ENCODE results near the gene MCIDAS.

The MCIDAS gene

GRCh38 chr5:55176176-55176818 lies 50.8 kb downstream of the MCIDAS start:
- no peak overlapping the region for H3K27ac ChIP-seq (ENCODE audit: low read depth, low read length, severe bottlenecking)
- H3K9me3 ChIP-seq (ENCODE audit: control insufficient read depth, low read length), result no peaks in the 10 kb centered on the region
- H3K4me3 ChIP-seq (ENCODE audit: extremely low read depth, insufficient read depth, low read length, poor library complexity, severe bottlenecking), result peak overlapping the region; percentile 16
- WGBS, 2 experiments (ENCODE audit: insufficient coverage in 2 of 2), result 1% methylated on average over 28 to 41 of the region's 44 CpGs
- H3K36me3 ChIP-seq (ENCODE audit: control insufficient read depth, insufficient read depth, low read length), result no peaks in the 10 kb centered on the region
- peaks cover 6% of the 10 kb centered on the region for H3K4me1 ChIP-seq (ENCODE audit: control insufficient read depth, insufficient read depth, low read length, poor library complexity, severe bottlenecking)

DNA sequence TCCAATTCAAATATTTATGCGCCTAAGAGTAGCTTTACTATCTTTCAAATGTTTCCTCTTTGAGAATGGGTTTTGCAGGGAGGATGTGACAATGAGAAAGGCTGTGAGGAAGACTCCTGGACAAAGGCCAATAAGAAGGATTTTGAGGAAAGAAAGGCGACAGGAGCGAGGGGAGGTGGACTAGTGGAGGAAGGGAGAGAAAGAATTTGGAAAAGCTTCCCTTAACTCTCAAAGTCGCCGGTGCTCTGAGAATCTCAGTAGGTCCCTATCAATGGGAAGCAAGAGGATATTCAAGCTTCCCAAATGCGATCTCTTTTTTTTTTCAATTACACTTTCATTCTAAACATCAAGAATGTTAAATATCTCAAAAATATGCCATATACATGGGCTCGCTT lies 51.3 kb downstream of the MCIDAS start:
- Histone ChIP-seq H3K36me3 (ENCODE audit: control insufficient read depth, insufficient read depth, low read length) (no peaks in the 10 kb centered on the region), H3K4me1 (ENCODE audit: control insufficient read depth, insufficient read depth, low read length, poor library complexity, severe bottlenecking) (peaks cover 6% of the 10 kb centered on the region), H3K27ac (ENCODE audit: low read depth, low read length, severe bottlenecking) (no peak overlapping the region), H3K4me3 (ENCODE audit: extremely low read depth, insufficient read depth, low read length, poor library complexity, severe bottlenecking) (no peak overlapping the region), H3K9me3 (ENCODE audit: control insufficient read depth, low read length) (no peaks in the 10 kb centered on the region)
- WGBS, 2 experiments (ENCODE audit: insufficient coverage in 2 of 2), result 3 to 11% methylated on average over 4 to 5 of the region's 7 CpGs

GRCh38 chr5:55173687-55174230 lies 53.4 kb downstream of the MCIDAS start:
- Histone ChIP-seq H3K9me3 (ENCODE audit: control insufficient read depth, low read length) (no peaks in the 10 kb centered on the region), H3K4me3 (ENCODE audit: extremely low read depth, insufficient read depth, low read length, poor library complexity, severe bottlenecking) (peak overlapping the region; percentile 32), H3K27ac (ENCODE audit: low read depth, low read length, severe bottlenecking) (no peak overlapping the region), H3K36me3 (ENCODE audit: control insufficient read depth, insufficient read depth, low read length) (no peaks in the 10 kb centered on the region), H3K4me1 (ENCODE audit: control insufficient read depth, insufficient read depth, low read length, poor library complexity, severe bottlenecking) (peaks cover 6% of the 10 kb centered on the region)
- WGBS, 2 experiments (ENCODE audit: insufficient coverage in 2 of 2), result 0 to 1% methylated on average over 2 to 5 of the region's 8 CpGs

GRCh38 chr5:55172937-55173686 lies 54.0 kb downstream of the MCIDAS start, which contains the start of gene CDC20B:
Gene CDC20B, minus strand, starts transcription at chr5:55173177. Its CDS starts 177 bp downstream, at chr5:55173000.
- peak within 1 kb of the TSS; percentile 32 for H3K4me3 ChIP-seq (ENCODE audit: extremely low read depth, insufficient read depth, low read length, poor library complexity, severe bottlenecking)
- H3K27ac ChIP-seq (ENCODE audit: low read depth, low read length, severe bottlenecking), result no peak within 1 kb of the TSS
- WGBS, 2 experiments (ENCODE audit: insufficient coverage in 2 of 2), result 0 to 1% methylated on average over 33 to 57 of the region's 69 CpGs
- H3K9me3 ChIP-seq (ENCODE audit: control insufficient read depth, low read length), result no peaks in the 10 kb centered on the region
- no peaks in the 10 kb centered on the region for H3K36me3 ChIP-seq (ENCODE audit: control insufficient read depth, insufficient read depth, low read length)
- peaks cover 6% of the 10 kb centered on the region for H3K4me1 ChIP-seq (ENCODE audit: control insufficient read depth, insufficient read depth, low read length, poor library complexity, severe bottlenecking)

DNA sequence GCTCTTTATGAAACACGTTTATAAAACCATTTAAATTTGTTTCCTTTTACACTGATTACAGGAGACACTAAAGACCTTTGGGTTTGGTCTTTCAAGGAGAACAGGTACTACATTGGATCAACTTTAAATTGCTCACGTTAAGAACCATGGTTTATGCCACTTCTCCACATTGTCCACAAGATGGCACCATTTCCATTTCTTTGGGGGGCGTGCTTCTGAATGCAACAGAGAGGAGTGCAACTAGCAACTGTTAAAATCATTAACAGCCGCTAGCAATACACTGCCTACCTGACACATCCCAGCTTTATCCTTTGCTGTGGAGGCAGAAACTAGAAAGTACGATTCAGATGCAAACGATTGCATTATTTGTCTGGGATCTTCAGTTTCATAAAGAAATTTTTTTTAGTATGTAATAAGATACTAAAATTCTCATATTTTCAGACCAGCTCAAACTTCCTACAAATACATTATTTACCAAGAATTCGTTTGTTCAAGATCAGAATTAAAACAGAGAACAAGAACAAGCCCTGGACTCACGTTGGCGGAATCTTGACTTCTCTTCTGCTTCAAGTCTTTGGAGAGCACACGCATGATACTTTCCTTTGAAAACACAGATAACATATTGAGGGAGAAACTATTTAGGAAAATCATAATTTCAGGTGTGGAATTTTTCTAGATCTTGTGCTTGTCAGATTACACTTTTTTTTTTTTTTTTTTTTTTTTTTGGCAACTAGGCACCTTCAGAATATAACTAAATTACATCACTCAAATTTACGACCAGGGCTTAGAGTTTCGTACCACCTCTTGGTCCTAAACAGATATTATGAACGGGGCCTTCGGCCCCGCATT lies 54.8 kb downstream of the MCIDAS start:
- H3K9me3 ChIP-seq (ENCODE audit: control insufficient read depth, low read length), result no peaks in the 10 kb centered on the region
- no peaks in the 10 kb centered on the region for H3K36me3 ChIP-seq (ENCODE audit: control insufficient read depth, insufficient read depth, low read length)
- H3K4me1 ChIP-seq (ENCODE audit: control insufficient read depth, insufficient read depth, low read length, poor library complexity, severe bottlenecking), result peaks cover 6% of the 10 kb centered on the region
- H3K4me3 ChIP-seq (ENCODE audit: extremely low read depth, insufficient read depth, low read length, poor library complexity, severe bottlenecking), result peak overlapping the region; percentile 32
- WGBS, 2 experiments (ENCODE audit: insufficient coverage in 2 of 2), result 0 to 10% methylated on average over 2 to 6 of the region's 15 CpGs
- no peak overlapping the region for H3K27ac ChIP-seq (ENCODE audit: low read depth, low read length, severe bottlenecking)

DNA sequence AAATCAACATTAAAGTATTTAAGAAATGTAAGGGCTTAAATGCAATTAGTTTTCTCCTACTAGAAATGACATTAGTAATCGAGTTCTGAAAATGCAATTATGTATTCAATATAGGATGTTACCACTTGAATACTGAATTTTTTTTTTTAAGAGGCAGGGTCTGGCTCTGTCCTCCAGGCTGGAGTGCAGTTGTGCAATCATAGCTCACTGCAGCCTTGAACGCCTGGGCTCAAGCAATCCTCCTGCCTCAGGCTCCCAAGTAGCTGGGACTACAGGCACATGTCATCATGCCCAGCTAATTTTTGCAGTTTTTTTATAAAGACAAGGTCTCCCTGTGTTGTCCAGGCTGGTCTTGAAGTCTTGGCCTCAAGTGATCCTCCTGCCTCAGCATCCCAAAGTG lies 55.6 kb downstream of the MCIDAS start:
- WGBS, 2 experiments (ENCODE audit: insufficient coverage in 2 of 2), result 27 to 70% methylated on average over 1 of the region's 2 CpGs
- Histone ChIP-seq H3K9me3 (ENCODE audit: control insufficient read depth, low read length) (no peaks in the 10 kb centered on the region), H3K36me3 (ENCODE audit: control insufficient read depth, insufficient read depth, low read length) (no peaks in the 10 kb centered on the region), H3K4me1 (ENCODE audit: control insufficient read depth, insufficient read depth, low read length, poor library complexity, severe bottlenecking) (peaks cover 6% of the 10 kb centered on the region), H3K4me3 (ENCODE audit: extremely low read depth, insufficient read depth, low read length, poor library complexity, severe bottlenecking) (no peak overlapping the region), H3K27ac (ENCODE audit: low read depth, low read length, severe bottlenecking) (no peak overlapping the region)

Measured in mesodermal cell (in vitro differentiated cells).